GM21526 (cell line): ENCODE data around the gene ZC4H2.
"Not testable (repeated sequence)": the region's sequence is repeated elsewhere in the genome, so short reads cannot be mapped to it uniquely, and the experiment has no call there.

Experiments used
- ATAC-seq: cut with Tn5 transposase; IDR thresholded peaks from one replicate; pipeline ENCODE4 v1.9.1; 2021; ENCODE audit warnings: moderate library complexity; ENCODE audit not compliant: unreplicated experiment, low FRiP score

The ZC4H2 gene

GRCh38 chrX:64975989-64976672 lies at the start of gene ZC4H2:
Gene ZC4H2, minus strand, starts transcription at chrX:64976450. Its CDS starts 73 bp downstream, at chrX:64976377.
- ATAC-seq = peak; percentile 99

- no peak for ATAC-seq
Observed at GRCh38 chrX:65017451-65017850, 41.2 kb upstream of the ZC4H2 start.

- ATAC-seq = no peak
Observed at GRCh38 chrX:65014230-65014629, 38.0 kb upstream of the ZC4H2 start.

- ATAC-seq = no peak
Observed at GRCh38 chrX:65009459-65009858, 33.2 kb upstream of the ZC4H2 start.

- ATAC-seq = not testable (repeated sequence)
Observed at GRCh38 chrX:65002208-65002607, 26.0 kb upstream of the ZC4H2 start.

DNA sequence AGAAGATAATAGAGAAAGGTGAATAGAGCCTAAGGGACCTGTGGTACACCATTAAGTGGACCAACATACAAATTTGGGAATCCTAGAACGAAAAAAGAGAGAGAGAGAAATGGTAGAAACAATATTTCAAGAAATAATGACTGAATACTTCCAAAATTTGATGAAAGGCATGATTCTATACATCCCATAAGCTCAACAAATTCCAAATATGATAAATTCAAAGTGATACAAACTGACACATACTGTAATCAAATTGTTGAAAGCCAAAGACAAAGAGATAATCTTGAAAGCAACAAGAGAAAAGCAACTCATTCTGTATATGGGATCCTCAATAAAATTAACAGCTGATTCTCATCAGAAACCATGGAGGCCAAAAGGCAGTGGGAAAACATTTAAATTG lies 20.6 kb upstream of the ZC4H2 start:
- no peak for ATAC-seq

GRCh38 chrX:64994131-64994798 lies 18.0 kb upstream of the ZC4H2 start:
- no peak for ATAC-seq

DNA sequence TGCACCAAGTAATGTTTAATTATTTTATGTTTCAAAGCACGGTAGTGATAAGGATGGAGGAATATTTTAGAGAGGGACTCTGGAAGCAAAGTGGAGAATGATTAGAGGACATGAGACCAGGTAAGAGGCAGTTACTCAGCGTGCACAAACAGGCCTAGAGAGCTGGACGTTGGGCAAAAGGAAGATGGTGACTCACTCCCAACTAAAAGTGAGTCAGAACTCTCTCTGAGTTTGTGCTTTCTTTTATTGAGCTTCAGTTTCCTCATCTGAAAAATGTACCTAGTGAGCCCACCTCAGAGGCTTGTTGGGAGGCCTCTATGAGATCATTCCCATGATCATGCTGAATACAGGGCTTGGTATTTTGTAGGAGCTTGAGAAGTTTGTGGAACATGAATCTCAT lies 1.6 kb upstream of the ZC4H2 start:
- ATAC-seq = no peak

DNA sequence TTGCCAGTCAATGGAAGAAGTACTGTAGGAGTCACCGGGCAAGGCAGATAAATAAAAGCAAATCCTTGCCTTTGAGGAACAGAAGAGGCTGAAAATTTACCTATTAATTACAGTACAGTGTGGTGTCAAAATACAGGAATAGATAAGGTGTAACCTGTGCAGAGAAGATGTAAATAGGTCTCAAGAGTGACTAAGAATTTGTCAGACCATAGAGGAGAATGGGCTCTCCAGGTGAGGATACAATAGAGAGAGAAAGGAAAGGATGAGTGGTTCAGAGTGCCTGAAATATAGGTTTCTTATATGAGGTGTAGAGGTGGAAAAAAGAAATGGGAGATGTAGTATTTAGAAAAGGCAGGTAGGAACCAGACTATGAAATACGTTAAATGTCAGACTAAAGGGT lies 801 bp upstream of the ZC4H2 start:
- ATAC-seq = no peak

GRCh38 chrX:64976673-64977040 lies 407 bp upstream of the ZC4H2 start:
- ATAC-seq = peak; percentile 27

- ATAC-seq = no peak
Observed at GRCh38 chrX:64975491-64975890, 759 bp downstream of the ZC4H2 start.

GRCh38 chrX:64925480-64925879 lies 50.8 kb downstream of the ZC4H2 start:
- no peak for ATAC-seq

GRCh38 chrX:64908121-64908520 lies 68.1 kb downstream of the ZC4H2 start:
- no peak for ATAC-seq

GRCh38 chrX:64894454-64895038 lies 81.7 kb downstream of the ZC4H2 start:
- ATAC-seq = peak; percentile 59

GRCh38 chrX:64885850-64886249 lies 90.4 kb downstream of the ZC4H2 start:
- ATAC-seq = no peak

- not testable (repeated sequence) for ATAC-seq
Observed at GRCh38 chrX:64878709-64879108, 97.5 kb downstream of the ZC4H2 start.

DNA sequence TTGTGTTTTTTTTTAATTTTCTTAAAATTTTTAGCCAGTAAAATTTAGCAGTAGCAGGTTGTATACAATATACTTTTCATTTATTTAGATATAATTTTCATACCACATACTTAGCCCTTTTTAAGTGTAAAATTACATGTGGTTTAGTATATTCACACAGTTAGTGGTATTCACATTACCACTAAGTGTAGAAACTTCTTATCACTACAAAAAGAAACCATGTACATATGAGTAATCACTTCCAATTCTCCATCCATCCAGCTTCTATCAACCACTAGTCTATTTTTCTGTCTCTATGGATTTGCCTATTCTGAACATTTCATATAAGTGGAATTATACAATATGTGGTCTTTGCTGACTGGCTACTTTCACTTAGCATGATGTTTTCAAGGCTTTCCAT lies 109.0 kb downstream of the ZC4H2 start:
- ATAC-seq = no peak
